HG02642 (cell line): Measurements from ENCODE around the gene APBA2.

Experiments used
- ATAC-seq: cut with Tn5 transposase; IDR thresholded peaks from one replicate; pipeline ENCODE4 v1.9.1; 2021; ENCODE audit warnings: mild to moderate bottlenecking; ENCODE audit not compliant: unreplicated experiment, poor library complexity

APBA2 gene

GRCh38 chr15:28911310-28911931 is 25.6 kb downstream of the APBA2 start:
- no peak for ATAC-seq

- no peak for ATAC-seq
Observed at GRCh38 chr15:28912422-28912821, 26.6 kb downstream of the APBA2 start.

- no peak for ATAC-seq
Observed at GRCh38 chr15:28913171-28913765, 27.5 kb downstream of the APBA2 start.

- no peak for ATAC-seq
Observed at GRCh38 chr15:28914046-28914445, 28.3 kb downstream of the APBA2 start.

- ATAC-seq = no peak
Observed at GRCh38 chr15:28914483-28915023, 28.8 kb downstream of the APBA2 start.

- ATAC-seq = no peak
Observed at GRCh38 chr15:28915041-28915810, 29.5 kb downstream of the APBA2 start.

GRCh38 chr15:28915935-28916334 is 30.2 kb downstream of the APBA2 start:
- ATAC-seq = no peak

GRCh38 chr15:28917791-28918140 is 32.0 kb downstream of the APBA2 start:
- ATAC-seq = no peak

GRCh38 chr15:28918141-28918983 is 32.6 kb downstream of the APBA2 start:
- ATAC-seq = no peak

- ATAC-seq = no peak
Observed at GRCh38 chr15:28919201-28919635, 33.4 kb downstream of the APBA2 start.

GRCh38 chr15:28919679-28920655 is 34.2 kb downstream of the APBA2 start:
- ATAC-seq = no peak

GRCh38 chr15:28920781-28921331 is 35.1 kb downstream of the APBA2 start:
- ATAC-seq = no peak

- ATAC-seq = no peak
Observed at GRCh38 chr15:28921336-28921735, 35.6 kb downstream of the APBA2 start.

- no peak for ATAC-seq
Observed at GRCh38 chr15:28921919-28922706, 36.3 kb downstream of the APBA2 start.

- ATAC-seq = no peak
Observed at GRCh38 chr15:28922707-28923012, 36.9 kb downstream of the APBA2 start.

- ATAC-seq = no peak
Observed at GRCh38 chr15:28923726-28924280, 38.0 kb downstream of the APBA2 start.

- no peak for ATAC-seq
Observed at GRCh38 chr15:28927043-28927442, 41.3 kb downstream of the APBA2 start.

GRCh38 chr15:28929200-28929599 is 43.4 kb downstream of the APBA2 start:
- no peak for ATAC-seq
